ENCODE data around the gene ZSWIM6.
A peak's percentile ranks its signal among the peaks of the same experiment; 100 is the strongest.

Gene ZSWIM6

GRCh38 chr5:61331407-61332357 lies at the start of gene ZSWIM6:
Gene ZSWIM6, plus strand, starts transcription at chr5:61332258. Its CDS starts 15 bp downstream, at chr5:61332273.
- peak; percentile 100 for DNase-seq

GRCh38 chr5:61283471-61283870 lies 48.6 kb upstream of the ZSWIM6 start:
- no peak for DNase-seq

GRCh38 chr5:61285531-61285930 lies 46.5 kb upstream of the ZSWIM6 start:
- no peak for DNase-seq

GRCh38 chr5:61286446-61287132 lies 45.5 kb upstream of the ZSWIM6 start:
- DNase-seq = peak; percentile 78

GRCh38 chr5:61287474-61287873 lies 44.6 kb upstream of the ZSWIM6 start:
- DNase-seq = no peak

GRCh38 chr5:61289241-61289640 lies 42.8 kb upstream of the ZSWIM6 start:
- no peak for DNase-seq

GRCh38 chr5:61289669-61290306 lies 42.3 kb upstream of the ZSWIM6 start:
- no peak for DNase-seq

- no peak for DNase-seq
Observed at GRCh38 chr5:61290791-61291210, 41.3 kb upstream of the ZSWIM6 start.

GRCh38 chr5:61292062-61292657 lies 39.9 kb upstream of the ZSWIM6 start:
- DNase-seq = no peak

- DNase-seq = no peak
Observed at GRCh38 chr5:61293071-61293470, 39.0 kb upstream of the ZSWIM6 start.

- DNase-seq = no peak
Observed at GRCh38 chr5:61293873-61294272, 38.2 kb upstream of the ZSWIM6 start.

GRCh38 chr5:61295365-61295764 lies 36.7 kb upstream of the ZSWIM6 start:
- no peak for DNase-seq

- no peak for DNase-seq
Observed at GRCh38 chr5:61298066-61298465, 34.0 kb upstream of the ZSWIM6 start.

- peak; percentile 42 for DNase-seq
Observed at GRCh38 chr5:61298580-61298979, 33.5 kb upstream of the ZSWIM6 start.

- no peak for DNase-seq
Observed at GRCh38 chr5:61299261-61299681, 32.8 kb upstream of the ZSWIM6 start.

- peak; percentile 99 for DNase-seq
Observed at GRCh38 chr5:61301341-61302199, 30.5 kb upstream of the ZSWIM6 start.

GRCh38 chr5:61302200-61302563 lies 29.9 kb upstream of the ZSWIM6 start:
- DNase-seq = no peak

GRCh38 chr5:61303346-61303745 lies 28.7 kb upstream of the ZSWIM6 start:
- DNase-seq = no peak

- peak; percentile 78 for DNase-seq
Observed at GRCh38 chr5:61304590-61305381, 27.3 kb upstream of the ZSWIM6 start.

GRCh38 chr5:61306531-61307131 lies 25.4 kb upstream of the ZSWIM6 start:
- DNase-seq = peak; percentile 95

GRCh38 chr5:61307191-61307590 lies 24.9 kb upstream of the ZSWIM6 start:
- DNase-seq = no peak
